Stimulated activated CD4-positive, alpha-beta T cell treated with anti-CD3 and anti-CD28 coated beads, Interleukin-2, amount 100 ng/mL, for 48 hours (primary cell): ENCODE data around the gene PPIP5K2.

Experiments used
- DNase-seq, 2 donors: peaks; one replicate each; pipeline ENCODE4 v3.0.0-alpha.2; 2020

The PPIP5K2 gene

GRCh38 chr5:103254921-103255320 is 134.8 kb downstream of the PPIP5K2 start:
- DNase-seq: no peak

GRCh38 chr5:103255691-103256090 is 135.6 kb downstream of the PPIP5K2 start:
- no peak for DNase-seq

DNA sequence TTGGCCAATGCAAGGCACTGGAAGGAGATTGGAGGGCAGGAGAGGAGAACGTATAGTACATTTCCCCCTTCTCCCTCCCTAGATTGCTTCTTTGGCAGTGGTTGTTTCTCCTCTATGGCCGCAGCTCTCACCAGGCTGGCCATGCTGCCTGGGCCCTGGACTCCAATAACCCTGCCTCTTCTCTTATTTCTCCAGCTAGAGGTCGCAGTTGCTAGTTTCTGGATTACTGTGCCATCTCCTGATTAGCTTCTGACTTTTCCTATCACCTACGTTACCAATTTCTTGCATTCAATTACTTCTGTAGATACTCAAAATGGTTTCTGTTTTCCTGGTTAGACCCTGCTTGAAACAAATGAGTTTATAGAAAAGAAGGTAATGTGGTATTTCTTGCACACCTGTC is 136.1 kb downstream of the PPIP5K2 start:
- no peak for DNase-seq

- peak; percentile 79 to 81 for DNase-seq
Observed at GRCh38 chr5:103258368-103258956, 138.4 kb downstream of the PPIP5K2 start, which contains the start of gene MACIR. MACIR (plus strand) TSS chr5:103258763; CDS start chr5:103275920, 17,157 bp downstream.

DNA sequence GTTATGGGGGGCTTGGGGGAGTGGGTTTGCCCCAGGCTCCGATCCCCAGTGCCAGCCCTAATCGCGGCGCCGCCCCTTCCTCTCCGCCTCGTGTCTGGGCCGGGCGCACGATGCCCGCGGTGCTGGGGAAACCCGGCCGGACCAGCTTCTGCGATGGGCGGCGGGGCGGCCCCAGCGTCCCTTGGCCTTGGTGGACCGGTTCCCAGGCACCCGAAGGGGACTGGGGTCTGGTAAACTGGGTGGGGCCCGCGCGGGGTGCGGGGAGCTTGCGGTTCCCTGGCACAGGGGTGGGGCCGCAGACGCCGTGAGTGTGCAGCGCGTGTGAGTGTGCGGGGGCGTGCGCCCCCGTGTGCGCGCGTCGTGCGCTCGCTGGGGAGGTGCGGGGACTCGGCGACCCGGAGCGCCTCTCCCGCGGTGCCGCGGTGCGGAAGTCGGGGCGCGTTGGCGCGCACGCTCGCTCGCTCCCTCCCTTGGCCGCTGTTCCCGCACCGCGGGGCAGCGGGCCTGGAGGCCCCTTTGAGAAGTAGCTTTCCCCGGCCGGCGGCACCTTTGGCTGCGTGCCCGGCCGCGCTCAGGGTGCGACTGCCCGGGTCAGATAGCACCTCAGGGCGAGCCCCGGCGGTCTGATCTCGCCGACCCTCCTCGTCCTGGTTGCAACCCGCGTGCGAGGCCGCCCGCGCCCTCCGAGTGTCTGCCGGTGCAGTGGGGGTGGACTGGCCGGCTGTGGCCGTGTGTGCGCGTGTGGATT is 139.0 kb downstream of the PPIP5K2 start:
- DNase-seq: peak; percentile 38 to 41

GRCh38 chr5:103259705-103260355 is 139.7 kb downstream of the PPIP5K2 start:
- peak; percentile 5 to 36 for DNase-seq

GRCh38 chr5:103260951-103261350 is 140.8 kb downstream of the PPIP5K2 start:
- DNase-seq: no peak
